ENCODE measurements around the gene UBE2S.

UBE2S gene

DNA sequence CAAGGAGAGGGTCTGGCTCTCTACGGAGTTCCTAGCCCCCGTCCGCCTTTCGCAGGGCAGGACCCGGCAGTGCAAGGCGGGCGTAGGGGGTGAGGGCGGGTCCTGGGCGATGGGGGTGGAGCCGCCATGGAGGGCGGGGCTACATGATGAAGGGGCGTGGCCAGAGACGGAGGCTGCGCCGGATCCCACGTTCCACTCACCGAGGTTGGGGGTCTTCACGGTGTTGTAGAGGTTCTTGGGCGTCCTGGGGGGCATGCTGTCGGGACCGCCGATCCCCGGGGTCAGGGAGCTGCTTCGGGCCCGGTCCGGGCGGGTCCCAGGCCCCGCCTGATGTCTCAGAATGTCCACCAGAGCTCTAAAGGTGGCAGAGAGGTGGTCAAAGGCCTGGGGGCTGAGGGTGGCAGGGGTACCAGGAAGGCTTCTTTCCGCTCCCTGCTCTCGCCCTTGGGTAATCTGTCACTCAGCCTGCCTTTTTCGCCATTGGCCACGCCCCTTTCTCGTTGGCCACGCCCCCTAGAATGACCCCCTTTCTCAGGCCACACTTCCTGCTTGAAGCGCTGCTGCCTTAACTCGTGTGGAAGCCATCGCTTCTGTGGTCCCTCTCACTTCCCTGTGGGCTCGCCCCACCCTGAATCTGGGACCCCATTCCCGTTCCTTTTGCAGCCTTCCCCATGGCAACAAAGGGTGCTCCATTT, 33.0 kb upstream of the UBE2S start:
- no peak overlapping the region for H3K4me3 ChIP-seq (ENCODE audit: low read depth, low read length)

DNA sequence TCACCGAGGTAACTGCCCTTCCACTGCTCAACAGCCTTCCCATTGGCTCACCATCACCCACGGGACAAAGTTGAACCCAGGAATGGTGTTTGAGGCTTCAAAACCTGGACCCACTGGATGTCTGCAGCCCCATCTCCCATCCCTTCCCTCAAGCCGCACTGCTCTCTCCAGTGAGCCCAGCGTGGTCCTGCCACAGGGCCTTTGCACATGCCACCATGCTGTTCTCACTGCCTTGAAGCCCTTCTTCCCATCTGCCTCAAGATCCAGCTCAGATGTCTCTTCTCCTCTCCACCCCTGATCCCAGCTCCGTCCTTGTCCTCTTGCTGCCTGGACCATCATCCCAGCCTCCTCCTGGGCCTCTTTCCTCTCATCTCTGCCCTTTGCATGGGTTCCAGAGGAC, 31.5 kb upstream of the UBE2S start:
- in situ Hi-C loops (cut with HindIII; ENCODE audit: low sequenced_read_pairs): no loop called here
- TF ChIP-seq, protein P1, sequence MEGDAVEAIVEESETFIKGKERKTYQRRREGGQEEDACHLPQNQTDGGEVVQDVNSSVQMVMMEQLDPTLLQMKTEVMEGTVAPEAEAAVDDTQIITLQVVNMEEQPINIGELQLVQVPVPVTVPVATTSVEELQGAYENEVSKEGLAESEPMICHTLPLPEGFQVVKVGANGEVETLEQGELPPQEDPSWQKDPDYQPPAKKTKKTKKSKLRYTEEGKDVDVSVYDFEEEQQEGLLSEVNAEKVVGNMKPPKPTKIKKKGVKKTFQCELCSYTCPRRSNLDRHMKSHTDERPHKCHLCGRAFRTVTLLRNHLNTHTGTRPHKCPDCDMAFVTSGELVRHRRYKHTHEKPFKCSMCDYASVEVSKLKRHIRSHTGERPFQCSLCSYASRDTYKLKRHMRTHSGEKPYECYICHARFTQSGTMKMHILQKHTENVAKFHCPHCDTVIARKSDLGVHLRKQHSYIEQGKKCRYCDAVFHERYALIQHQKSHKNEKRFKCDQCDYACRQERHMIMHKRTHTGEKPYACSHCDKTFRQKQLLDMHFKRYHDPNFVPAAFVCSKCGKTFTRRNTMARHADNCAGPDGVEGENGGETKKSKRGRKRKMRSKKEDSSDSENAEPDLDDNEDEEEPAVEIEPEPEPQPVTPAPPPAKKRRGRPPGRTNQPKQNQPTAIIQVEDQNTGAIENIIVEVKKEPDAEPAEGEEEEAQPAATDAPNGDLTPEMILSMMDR (IDR thresholded peaks at IDR 0.05; ENCODE audit: low read depth, low read length, missing control alignments): no peak
- DNase-seq (ENCODE audit: low read depth): no peak
- no peak overlapping the region for H3K4me3 ChIP-seq (ENCODE audit: low read depth, low read length)

More for the DNA sequence above, 33.0 kb upstream of the UBE2S start:
- no peak for DNase-seq (ENCODE audit: low read depth)
- in situ Hi-C loops (cut with HindIII; ENCODE audit: low sequenced_read_pairs): no loop called here
- TF ChIP-seq, protein P1 (IDR thresholded peaks at IDR 0.05; ENCODE audit: low read depth, low read length, missing control alignments): no peak

DNA sequence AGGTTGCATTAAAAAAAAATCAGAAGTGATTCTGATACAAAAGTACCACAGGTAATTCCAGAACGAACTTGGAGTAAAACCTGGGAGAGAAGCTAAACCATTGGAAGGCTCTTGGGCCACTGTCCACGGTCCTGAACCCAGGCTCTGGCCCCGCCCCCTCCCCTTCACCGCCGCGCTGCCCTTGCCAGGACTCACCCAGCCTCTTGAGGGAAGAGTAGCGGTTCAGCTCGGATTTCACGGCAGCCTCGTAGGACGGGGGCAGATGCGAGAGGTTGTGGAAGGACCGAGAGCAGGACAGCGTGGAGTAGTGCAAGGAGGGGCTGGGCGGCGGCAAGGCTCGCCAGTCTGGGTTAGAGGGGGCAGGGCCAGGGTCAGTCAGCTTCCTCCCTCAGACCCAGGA, 29.8 kb upstream of the UBE2S start:
- H3K4me3 ChIP-seq (ENCODE audit: low read depth, low read length): no peak overlapping the region
- in situ Hi-C loops (cut with HindIII; ENCODE audit: low sequenced_read_pairs): no loop called here
- DNase-seq (ENCODE audit: low read depth): no peak
- TF ChIP-seq, protein P1 (IDR thresholded peaks at IDR 0.05; ENCODE audit: low read depth, low read length, missing control alignments): no peak

DNA sequence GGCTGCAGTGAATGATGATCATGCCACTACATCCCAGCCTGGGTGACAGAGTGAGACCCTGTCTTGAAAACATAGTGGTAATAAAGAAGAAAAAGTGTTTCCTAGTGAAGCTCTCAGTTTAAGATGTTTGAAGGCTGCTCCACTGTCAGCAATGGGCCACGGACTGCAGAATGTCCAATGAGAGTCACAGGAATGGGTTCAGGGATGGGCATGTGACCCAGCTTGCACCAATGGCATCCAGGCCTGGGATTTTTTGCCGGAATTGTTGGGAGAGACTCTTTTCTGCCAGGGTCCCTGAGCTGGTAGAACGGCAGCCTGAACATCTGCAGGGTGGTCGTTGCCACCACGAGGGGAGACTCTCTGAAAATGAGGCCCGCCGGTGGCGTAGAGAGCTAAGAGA, 29.3 kb upstream of the UBE2S start:
- in situ Hi-C loops (cut with HindIII; ENCODE audit: low sequenced_read_pairs): no loop called here
- TF ChIP-seq, protein P1 (IDR thresholded peaks at IDR 0.05; ENCODE audit: low read depth, low read length, missing control alignments): no peak
- H3K4me3 ChIP-seq (ENCODE audit: low read depth, low read length): no peak overlapping the region
- DNase-seq (ENCODE audit: low read depth): no peak

DNA sequence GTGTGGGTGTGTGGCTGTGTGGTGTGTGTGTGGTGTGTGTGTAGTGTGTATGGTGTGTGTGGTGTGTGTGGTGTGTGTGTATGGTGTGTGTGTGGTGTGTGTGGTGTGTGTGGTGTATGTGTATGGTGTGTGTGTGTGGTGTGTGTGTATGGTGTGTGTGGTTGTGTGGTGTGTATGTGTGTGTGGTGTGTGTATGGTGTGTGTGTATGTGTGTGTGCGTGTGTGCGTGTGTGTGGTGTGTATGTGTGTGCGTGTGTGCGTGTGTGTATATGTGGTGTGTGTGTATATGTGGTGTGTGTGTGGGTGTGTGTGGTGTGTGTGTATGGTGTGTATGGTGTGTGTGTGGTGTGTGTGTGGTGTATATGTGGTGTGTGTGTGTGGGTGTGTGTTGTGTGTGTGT, 27.4 kb upstream of the UBE2S start:
- DNase-seq (ENCODE audit: low read depth): no peak
- no peak overlapping the region for H3K4me3 ChIP-seq (ENCODE audit: low read depth, low read length)
- in situ Hi-C loops (cut with HindIII; ENCODE audit: low sequenced_read_pairs): no loop called here
- TF ChIP-seq, protein P1 (IDR thresholded peaks at IDR 0.05; ENCODE audit: low read depth, low read length, missing control alignments): no peak

DNA sequence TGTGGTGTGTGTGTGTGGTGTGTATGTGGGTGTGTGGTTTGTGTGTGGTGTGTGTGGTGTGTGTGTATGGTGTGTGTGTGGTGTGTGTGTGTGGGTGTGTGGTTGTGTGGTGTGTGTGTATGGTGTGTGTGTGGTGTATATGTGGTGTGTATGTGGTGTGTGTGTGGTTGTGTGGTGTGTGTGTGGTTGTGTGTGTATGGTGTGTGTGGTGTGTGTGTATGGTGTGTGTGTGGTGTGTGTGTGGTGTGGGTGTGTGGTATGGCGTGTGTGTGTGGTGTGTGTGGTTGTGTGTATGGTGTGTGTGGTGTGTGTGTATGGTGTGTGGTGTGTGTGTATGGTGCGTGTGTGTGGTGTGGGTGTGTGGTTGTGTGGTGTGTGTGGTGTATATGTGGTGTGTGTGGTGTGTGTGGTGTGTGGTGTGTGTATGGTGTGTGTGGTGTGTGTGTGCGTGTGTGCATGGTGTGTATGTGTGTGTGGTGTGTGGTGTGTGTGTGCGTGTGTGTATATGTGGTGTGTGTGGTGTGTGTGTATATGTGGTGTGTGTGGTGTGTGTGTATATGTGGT, 26.9 kb upstream of the UBE2S start:
- in situ Hi-C loops (cut with HindIII; ENCODE audit: low sequenced_read_pairs): no loop called here
- H3K4me3 ChIP-seq (ENCODE audit: low read depth, low read length): no peak overlapping the region
- TF ChIP-seq, protein P1 (IDR thresholded peaks at IDR 0.05; ENCODE audit: low read depth, low read length, missing control alignments): no peak
- DNase-seq (ENCODE audit: low read depth): no peak
